Body of pancreas (tissue), 4 donors: ENCODE measurements around the gene GBGT1. TPM values are rescaled to one million over a fixed set of nuclear protein-coding genes. Genes with fewer than 3 reads are reported as not detected.

Experiments used
- ATAC-seq: fragments of 150-250 bp; one replicate; pipeline ENCODE4 v1.9.1; 2016
- DNase-seq, 4 donors: peaks; one replicate each; pipeline ENCODE4 v3.0.0-alpha.2; 2019
- H3K27ac ChIP-seq, 4 donors: fragments of 200-600 bp; sonication (generic); 1 replicate in 3 of 4; 2 replicates in 1 of 4; pipeline versions ENCODE4 v1.5.1 to v1.6.1; 2016 to 2019; ENCODE audit warnings: mild to moderate bottlenecking in 1 of 4, mixed read lengths in 1 of 4, moderate library complexity in 1 of 4
- H3K27me3 ChIP-seq, 2 donors: fragments of 200-600 bp; sonication (generic); one replicate each; pipeline ENCODE4 v1.6.0; 2016; ENCODE audit warnings: mild to moderate bottlenecking in 1 of 2
- H3K36me3 ChIP-seq, 2 donors: fragments of 200-600 bp; sonication (generic); replicated peaks in 1 of 2; 2 replicates each; pipeline ENCODE4 v1.5.1; 2016; ENCODE audit warnings: low read depth in 2 of 2; ENCODE audit not compliant: insufficient read depth in 1 of 2
- H3K4me1 ChIP-seq: fragments of 200-600 bp; sonication (generic); one replicate; pipeline ENCODE4 v1.6.0; 2016
- H3K4me3 ChIP-seq, 2 donors: fragments of 200-600 bp; sonication (generic); 1 replicate in 1 of 2; 2 replicates in 1 of 2; pipeline ENCODE4 v1.5.1; 2016 to 2019
- H3K9me3 ChIP-seq, 3 donors: fragments of 200-600 bp; sonication (generic); 1 replicate in 2 of 3; 2 replicates in 1 of 3; pipeline ENCODE4 v1.5.1; 2016
- POLR2A ChIP-seq, 3 donors: fragments of 450-650 bp; IDR thresholded peaks; one replicate each; pipeline ENCODE4 v1.6.1; 2016; ENCODE audit warnings: antibody characterized with exemption in 3 of 3, mild to moderate bottlenecking in 2 of 3
- WGBS, 2 donors: methylation state at CpG; one replicate each; pipeline ENCODE4 v1.1.5; 2017; 5-methylcytosine and 5-hydroxymethylcytosine counted together
- intact Hi-C: fragments of 100-400 bp; cut with DNase I; formaldehyde crosslinking; loops from one replicate; pipeline ENCODE4 v1.15.1; 2023
- total RNA-seq, 2 donors: library from RNA; depleted of rRNA; stranded (reverse); fragments of >200 nt; gene quantifications; one replicate each; pipeline ENCODE4 v1.1.0, GENCODE V29; 2016
- TF ChIP-seq, protein P1 (sequence below), 7 experiments: fragments of 450-650 bp in 4 of 7; fragments of 200-600 bp in 3 of 7; sonication (generic) in 3 of 7; IDR thresholded peaks; one replicate each; pipeline ENCODE4 v1.5.1; 2016 to 2019; ENCODE audit warnings: antibody characterized with exemption in 7 of 7

Gene GBGT1
- total RNA-seq, 2 donors from 2014 or later = 5.4 to 9.2 TPM

DNA sequence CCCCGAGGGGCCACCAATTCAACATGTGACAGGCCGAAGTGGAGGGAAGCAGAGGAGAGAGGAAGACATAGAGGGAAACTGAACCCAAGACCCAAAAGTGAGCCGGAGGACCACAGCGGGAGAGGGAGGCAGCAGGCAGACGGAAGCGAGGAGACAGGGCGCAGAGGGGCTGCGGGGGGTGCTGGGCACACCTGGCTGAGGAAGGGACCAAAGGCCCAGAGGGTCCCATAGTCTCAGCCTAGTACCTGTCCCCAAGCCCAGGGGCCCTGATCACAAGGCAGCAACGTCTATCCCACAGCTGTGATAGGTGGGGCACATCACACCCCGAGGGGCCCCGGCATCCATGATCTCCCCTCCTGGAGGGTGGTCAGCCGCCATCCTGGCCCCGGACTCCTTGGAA lies 35.6 kb downstream of the GBGT1 start:
- TF ChIP-seq, protein P1, sequence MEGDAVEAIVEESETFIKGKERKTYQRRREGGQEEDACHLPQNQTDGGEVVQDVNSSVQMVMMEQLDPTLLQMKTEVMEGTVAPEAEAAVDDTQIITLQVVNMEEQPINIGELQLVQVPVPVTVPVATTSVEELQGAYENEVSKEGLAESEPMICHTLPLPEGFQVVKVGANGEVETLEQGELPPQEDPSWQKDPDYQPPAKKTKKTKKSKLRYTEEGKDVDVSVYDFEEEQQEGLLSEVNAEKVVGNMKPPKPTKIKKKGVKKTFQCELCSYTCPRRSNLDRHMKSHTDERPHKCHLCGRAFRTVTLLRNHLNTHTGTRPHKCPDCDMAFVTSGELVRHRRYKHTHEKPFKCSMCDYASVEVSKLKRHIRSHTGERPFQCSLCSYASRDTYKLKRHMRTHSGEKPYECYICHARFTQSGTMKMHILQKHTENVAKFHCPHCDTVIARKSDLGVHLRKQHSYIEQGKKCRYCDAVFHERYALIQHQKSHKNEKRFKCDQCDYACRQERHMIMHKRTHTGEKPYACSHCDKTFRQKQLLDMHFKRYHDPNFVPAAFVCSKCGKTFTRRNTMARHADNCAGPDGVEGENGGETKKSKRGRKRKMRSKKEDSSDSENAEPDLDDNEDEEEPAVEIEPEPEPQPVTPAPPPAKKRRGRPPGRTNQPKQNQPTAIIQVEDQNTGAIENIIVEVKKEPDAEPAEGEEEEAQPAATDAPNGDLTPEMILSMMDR (IDR thresholded peaks at IDR 0.05) = no peak
- no peak for TF ChIP-seq POLR2A (IDR thresholded peaks at IDR 0.05)
- intact Hi-C loops = no loop called here
- ATAC-seq = no peak
- Histone ChIP-seq H3K9me3 (no peaks in the 10 kb centered on the region), H3K27me3 (no peaks in the 10 kb centered on the region), H3K27ac (peak overlapping the region; percentile 65 to 89 (median 85)), H3K4me3 (no peak overlapping the region), H3K4me1 (peaks cover 55% of the 10 kb centered on the region), H3K36me3 (no peaks in the 10 kb centered on the region)
- WGBS, 2 donors = 78 to 92% methylated on average over 8 to 11 of the region's 13 CpGs
- DNase-seq = no peak

DNA sequence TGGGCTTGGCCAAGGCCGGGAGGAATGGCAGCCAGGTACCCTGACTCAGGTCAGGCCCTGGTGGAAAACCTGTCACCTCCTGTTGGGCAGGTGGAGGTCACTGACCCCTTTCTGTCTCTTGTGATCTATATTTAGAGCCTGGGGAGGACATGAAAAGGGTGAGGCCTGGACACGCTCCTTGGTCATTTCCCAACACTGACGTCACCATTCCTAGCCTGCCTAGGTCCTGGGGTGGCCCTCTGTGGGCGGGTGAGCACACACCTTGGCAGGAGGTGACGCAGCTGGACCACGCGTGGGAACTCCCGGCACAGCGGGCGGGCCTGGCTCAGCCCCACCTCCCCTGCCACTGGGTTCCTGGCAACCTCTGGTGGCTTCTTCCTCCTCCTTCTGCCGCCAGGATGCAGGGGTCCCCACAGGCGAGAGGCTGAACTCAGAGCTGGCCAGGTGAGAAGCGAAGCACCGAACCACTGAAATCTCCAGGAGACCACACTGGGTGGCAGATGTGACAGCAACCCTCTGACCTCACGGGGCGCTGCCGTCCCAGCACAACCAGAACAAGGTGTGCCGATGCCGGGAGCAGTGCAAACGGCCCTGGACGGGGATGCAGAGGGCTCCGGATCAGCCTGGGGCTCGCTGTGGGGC lies 36.3 kb downstream of the GBGT1 start:
- no peaks in the 10 kb centered on the region for H3K36me3 ChIP-seq
- intact Hi-C loops = no loop called here
- TF ChIP-seq, protein P1 (IDR thresholded peaks at IDR 0.05) = no peak
- peak in 1 of 3 donors; percentile 4 for TF ChIP-seq POLR2A (IDR thresholded peaks at IDR 0.05)
- no peak overlapping the region for H3K4me3 ChIP-seq
- 59 to 73% methylated on average over 14 to 23 of the region's 23 CpGs for WGBS, 2 donors
- ATAC-seq = peak; percentile 84
- peak overlapping the region; percentile 65 to 89 (median 85) for H3K27ac ChIP-seq
- H3K9me3 ChIP-seq = no peaks in the 10 kb centered on the region
- H3K27me3 ChIP-seq = no peaks in the 10 kb centered on the region
- peaks cover 48% of the 10 kb centered on the region for H3K4me1 ChIP-seq
- peak; percentile 76 to 95 (median 86) for DNase-seq

DNA sequence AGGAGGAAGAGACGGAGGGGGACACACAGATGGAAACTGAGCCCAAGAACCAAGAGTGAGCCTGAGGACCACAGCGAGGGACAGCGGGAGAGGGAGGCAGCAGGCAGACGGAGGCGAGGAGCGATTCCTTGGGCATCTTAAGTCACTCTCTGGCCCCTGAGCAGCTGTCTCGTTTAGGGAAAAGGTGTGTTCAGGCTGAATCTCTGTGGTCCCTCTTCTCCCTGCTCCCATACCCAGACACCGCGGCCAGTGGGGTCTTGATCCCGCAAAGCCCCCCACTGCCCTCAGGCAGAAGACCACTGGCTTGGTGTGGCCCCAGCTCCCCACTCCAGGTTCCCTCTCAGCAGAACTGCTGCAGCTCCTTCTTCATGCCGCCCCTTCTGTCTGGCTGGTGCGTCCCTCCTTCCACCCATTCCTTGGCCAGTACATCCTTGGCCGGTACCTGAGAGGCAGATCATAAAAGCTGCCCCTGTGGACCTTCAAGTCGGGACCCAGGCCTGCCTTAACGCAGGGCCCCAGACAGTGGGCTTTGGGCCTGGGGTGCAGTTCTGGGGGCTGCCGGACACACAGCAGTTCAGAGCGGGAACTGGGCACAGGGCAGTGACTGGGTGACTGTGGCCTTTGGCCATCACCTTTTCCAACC lies 36.9 kb downstream of the GBGT1 start:
- Histone ChIP-seq H3K27me3 (no peaks in the 10 kb centered on the region), H3K4me1 (peaks cover 47% of the 10 kb centered on the region), H3K27ac (peak overlapping the region; percentile 65 to 89 (median 85)), H3K9me3 (no peaks in the 10 kb centered on the region), H3K4me3 (no peak overlapping the region), H3K36me3 (no peaks in the 10 kb centered on the region)
- WGBS, 2 donors = 67 to 82% methylated on average over 13 to 17 of the region's 17 CpGs
- TF ChIP-seq, protein P1 (IDR thresholded peaks at IDR 0.05) = no peak
- no peak for TF ChIP-seq POLR2A (IDR thresholded peaks at IDR 0.05)
- DNase-seq = peak in 1 of 4 donors; percentile 54
- intact Hi-C loops = no loop called here
- no peak for ATAC-seq

DNA sequence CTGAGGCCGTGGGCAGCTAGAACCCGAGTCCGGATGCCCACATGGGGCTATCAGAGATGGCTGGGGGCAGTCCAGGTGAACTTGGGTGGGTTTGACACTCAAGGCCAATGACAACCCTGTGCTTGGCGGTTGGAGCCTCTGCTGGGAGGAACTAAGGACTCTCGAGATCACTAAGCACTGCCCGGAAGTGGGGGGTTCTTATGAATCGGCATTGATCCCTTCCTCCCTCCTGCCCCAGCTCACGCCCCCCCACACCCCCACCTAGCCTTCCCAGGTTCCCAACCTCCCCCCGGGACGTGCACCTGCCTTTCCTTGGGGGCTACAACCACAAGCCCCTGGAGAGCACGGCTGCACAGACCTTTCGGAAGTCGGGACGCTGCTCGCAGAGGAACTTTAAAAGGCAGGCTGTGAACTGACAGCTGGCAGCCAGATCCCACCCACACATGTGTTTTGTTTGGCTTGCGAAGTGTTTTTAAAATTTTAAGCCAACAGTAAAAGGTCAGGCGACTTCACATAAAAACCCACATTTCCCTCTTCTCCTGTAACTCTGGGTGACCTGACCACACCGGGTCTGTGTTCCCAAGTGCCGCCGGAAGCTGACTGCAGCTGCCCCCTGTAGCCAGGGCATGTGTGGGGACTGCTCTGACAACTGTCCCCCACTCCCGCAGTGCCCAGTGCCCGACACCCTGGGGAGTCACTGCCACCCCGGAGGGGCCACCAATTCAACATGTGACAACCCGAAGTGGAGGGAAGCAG lies 37.6 kb downstream of the GBGT1 start:
- no peaks in the 10 kb centered on the region for H3K27me3 ChIP-seq
- H3K9me3 ChIP-seq = no peaks in the 10 kb centered on the region
- H3K36me3 ChIP-seq = no peaks in the 10 kb centered on the region
- ATAC-seq = peak; percentile 21
- WGBS, 2 donors = 16 to 55% methylated on average over 13 to 23 of the region's 24 CpGs
- peak overlapping the region; percentile 65 to 89 (median 85) for H3K27ac ChIP-seq
- TF ChIP-seq, protein P1 (IDR thresholded peaks at IDR 0.05) = no peak
- TF ChIP-seq POLR2A (IDR thresholded peaks at IDR 0.05) = no peak
- peaks cover 48% of the 10 kb centered on the region for H3K4me1 ChIP-seq
- H3K4me3 ChIP-seq = no peak overlapping the region
- peak in 3 of 4 donors; percentile 52 to 76 (median 70) for DNase-seq
- intact Hi-C loops = no loop called here
